ENCODE measurements around the gene CEP19.

The CEP19 gene

GRCh38 chr3:196662711-196663571 is 49.1 kb downstream of the CEP19 start:
- Histone ChIP-seq H3K4me1 (ENCODE audit: insufficient read depth, low read length) (peaks cover 3% of the 10 kb centered on the region; the same call in 1 of the 2 replicates), H3K9ac (ENCODE audit: low read depth, low read length) (no peak overlapping the region), H3K36me3 (ENCODE audit: insufficient read depth, low read length) (no peaks in the 10 kb centered on the region)

GRCh38 chr3:196662033-196662432 is 50.0 kb downstream of the CEP19 start:
- no peak overlapping the region for H3K9ac ChIP-seq (ENCODE audit: low read depth, low read length)
- H3K9me3 ChIP-seq (ENCODE audit: control insufficient read depth, insufficient read depth, low read length), result no peaks in the 10 kb centered on the region
- peaks cover 6% of the 10 kb centered on the region for H3K4me1 ChIP-seq (ENCODE audit: insufficient read depth, low read length)
- H3K36me3 ChIP-seq (ENCODE audit: insufficient read depth, low read length), result no peaks in the 10 kb centered on the region

More at GRCh38 chr3:196662711-196663571, 49.1 kb downstream of the CEP19 start:
- H3K9me3 ChIP-seq (ENCODE audit: control insufficient read depth, insufficient read depth, low read length), result no peaks in the 10 kb centered on the region

GRCh38 chr3:196661400-196661799 is 50.6 kb downstream of the CEP19 start:
- H3K9ac ChIP-seq (ENCODE audit: low read depth, low read length), result no peak overlapping the region
- H3K4me1 ChIP-seq (ENCODE audit: insufficient read depth, low read length), result peaks cover 4% of the 10 kb centered on the region
- no peaks in the 10 kb centered on the region for H3K36me3 ChIP-seq (ENCODE audit: insufficient read depth, low read length)
- H3K9me3 ChIP-seq (ENCODE audit: control insufficient read depth, insufficient read depth, low read length), result no peaks in the 10 kb centered on the region

DNA sequence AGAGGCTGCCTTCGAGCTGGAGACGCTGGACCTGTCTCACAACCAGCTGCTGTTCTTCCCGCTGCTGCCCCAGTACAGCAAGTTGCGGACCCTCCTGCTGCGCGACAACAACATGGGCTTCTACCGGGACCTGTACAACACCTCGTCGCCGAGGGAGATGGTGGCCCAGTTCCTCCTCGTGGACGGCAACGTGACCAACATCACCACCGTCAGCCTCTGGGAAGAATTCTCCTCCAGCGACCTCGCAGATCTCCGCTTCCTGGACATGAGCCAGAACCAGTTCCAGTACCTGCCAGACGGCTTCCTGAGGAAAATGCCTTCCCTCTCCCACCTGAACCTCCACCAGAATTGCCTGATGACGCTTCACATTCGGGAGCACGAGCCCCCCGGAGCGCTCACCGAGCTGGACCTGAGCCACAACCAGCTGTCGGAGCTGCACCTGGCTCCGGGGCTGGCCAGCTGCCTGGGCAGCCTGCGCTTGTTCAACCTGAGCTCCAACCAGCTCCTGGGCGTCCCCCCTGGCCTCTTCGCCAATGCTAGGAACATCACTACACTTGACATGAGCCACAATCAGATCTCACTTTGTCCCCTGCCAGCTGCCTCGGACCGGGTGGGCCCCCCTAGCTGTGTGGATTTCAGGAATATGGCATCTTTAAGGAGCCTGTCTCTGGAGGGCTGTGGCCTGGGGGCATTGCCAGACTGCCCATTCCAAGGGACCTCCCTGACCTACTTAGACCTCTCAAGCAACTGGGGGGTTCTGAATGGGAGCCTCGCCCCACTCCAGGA is 51.5 kb downstream of the CEP19 start:
- Histone ChIP-seq H3K9me3 (ENCODE audit: control insufficient read depth, insufficient read depth, low read length) (no peaks in the 10 kb centered on the region), H3K4me1 (ENCODE audit: insufficient read depth, low read length) (peaks cover 3% of the 10 kb centered on the region), H3K36me3 (ENCODE audit: insufficient read depth, low read length) (no peaks in the 10 kb centered on the region), H3K9ac (ENCODE audit: low read depth, low read length) (no peak overlapping the region)

- Histone ChIP-seq H3K9me3 (ENCODE audit: control insufficient read depth, insufficient read depth, low read length) (no peaks in the 10 kb centered on the region), H3K36me3 (ENCODE audit: insufficient read depth, low read length) (no peaks in the 10 kb centered on the region), H3K4me1 (ENCODE audit: insufficient read depth, low read length) (peaks cover 3% of the 10 kb centered on the region), H3K9ac (ENCODE audit: low read depth, low read length) (no peak overlapping the region)
These were observed 52.1 kb downstream of the CEP19 start for GRCh38 chr3:196659901-196660351.
